Cardiac fibroblast (primary cell): ENCODE measurements around the gene SIAH2.

Experiments used
- DNase-seq, 2 donors: peaks; one replicate each; pipeline versions ENCODE4 v3.0.0 to v3.0.0-alpha.2; 2010; ENCODE audit warnings: low read depth in 2 of 2
- H3K4me3 ChIP-seq, 2 donors: replicated peaks in 1 of 2; 1 replicate in 1 of 2; 2 replicates in 1 of 2; pipeline ENCODE4 v1.5.1; 2011; ENCODE audit warnings: low read depth in 2 of 2, low read length in 2 of 2, mild to moderate bottlenecking in 2 of 2, moderate library complexity in 1 of 2
- TF ChIP-seq, protein P1 (sequence below): IDR thresholded peaks from one replicate; pipeline ENCODE4 v1.5.1; 2011; ENCODE audit warnings: low read depth, mild to moderate bottlenecking, low read length, inconsistent platforms

Gene SIAH2

GRCh38 chr3:150778793-150779401 is 15.9 kb upstream of the SIAH2 start:
- TF ChIP-seq, protein P1, sequence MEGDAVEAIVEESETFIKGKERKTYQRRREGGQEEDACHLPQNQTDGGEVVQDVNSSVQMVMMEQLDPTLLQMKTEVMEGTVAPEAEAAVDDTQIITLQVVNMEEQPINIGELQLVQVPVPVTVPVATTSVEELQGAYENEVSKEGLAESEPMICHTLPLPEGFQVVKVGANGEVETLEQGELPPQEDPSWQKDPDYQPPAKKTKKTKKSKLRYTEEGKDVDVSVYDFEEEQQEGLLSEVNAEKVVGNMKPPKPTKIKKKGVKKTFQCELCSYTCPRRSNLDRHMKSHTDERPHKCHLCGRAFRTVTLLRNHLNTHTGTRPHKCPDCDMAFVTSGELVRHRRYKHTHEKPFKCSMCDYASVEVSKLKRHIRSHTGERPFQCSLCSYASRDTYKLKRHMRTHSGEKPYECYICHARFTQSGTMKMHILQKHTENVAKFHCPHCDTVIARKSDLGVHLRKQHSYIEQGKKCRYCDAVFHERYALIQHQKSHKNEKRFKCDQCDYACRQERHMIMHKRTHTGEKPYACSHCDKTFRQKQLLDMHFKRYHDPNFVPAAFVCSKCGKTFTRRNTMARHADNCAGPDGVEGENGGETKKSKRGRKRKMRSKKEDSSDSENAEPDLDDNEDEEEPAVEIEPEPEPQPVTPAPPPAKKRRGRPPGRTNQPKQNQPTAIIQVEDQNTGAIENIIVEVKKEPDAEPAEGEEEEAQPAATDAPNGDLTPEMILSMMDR: no peak
- H3K4me3 ChIP-seq: no peak overlapping the region
- no peak for DNase-seq

DNA sequence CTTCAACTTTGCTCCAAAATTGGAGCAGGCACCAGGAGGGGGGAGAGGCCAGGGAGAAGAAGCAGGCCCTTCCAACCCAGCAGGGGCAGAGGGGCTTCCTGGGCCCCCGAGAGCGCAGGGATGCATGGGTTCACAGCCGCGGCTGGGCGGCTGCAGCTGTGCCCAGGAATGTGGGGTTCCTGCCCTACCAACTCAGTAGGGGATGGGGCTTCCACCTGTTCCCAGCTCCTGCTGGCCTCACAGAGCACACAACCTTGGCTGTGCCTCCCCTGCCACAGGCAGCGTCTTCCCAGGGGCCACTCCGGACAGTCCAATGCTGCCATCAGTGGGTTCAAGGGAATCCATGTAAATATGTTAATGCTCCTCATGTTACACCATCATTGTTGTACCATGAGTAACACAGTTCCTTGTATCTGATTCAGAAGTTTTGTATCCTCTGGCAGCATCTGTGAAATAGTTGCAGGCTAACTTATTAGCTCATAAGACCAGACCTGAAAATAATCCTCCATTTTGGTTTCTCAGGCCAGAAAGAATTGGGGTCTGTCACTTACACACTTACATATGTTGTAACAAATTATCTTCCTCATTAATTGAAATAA is 12.1 kb upstream of the SIAH2 start:
- DNase-seq: peak in 1 of 2 donors; percentile 85
- TF ChIP-seq, protein P1: no peak
- no peak overlapping the region for H3K4me3 ChIP-seq

DNA sequence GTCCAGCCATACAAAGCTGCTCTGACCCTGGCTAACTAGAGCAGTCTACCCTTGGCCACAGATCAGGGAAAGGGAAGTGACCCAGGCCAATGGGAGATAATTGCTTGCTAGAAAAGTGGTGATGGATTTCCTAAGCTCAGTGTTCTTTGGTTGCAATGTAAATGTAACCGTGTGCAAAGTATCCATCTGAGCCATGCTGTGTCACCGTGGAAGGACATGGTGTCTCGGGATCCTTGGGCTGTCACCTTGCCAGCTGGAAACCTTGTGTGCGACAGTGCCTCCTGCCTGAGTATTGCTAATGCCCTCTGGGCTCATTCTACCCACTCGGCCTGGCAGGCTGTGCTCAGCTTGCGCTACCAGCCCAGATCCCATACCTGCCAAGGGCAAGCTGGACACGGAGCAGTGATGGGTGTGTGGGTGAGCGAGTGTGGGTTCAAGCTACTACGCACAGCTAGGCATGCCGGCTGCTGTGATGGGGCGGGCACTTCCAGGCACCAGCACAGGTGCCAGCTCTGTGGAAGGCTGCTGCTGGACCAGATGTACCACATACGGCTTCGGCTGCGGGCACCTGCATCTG is 10.7 kb upstream of the SIAH2 start:
- no peak for DNase-seq
- TF ChIP-seq, protein P1: no peak
- no peak overlapping the region for H3K4me3 ChIP-seq

DNA sequence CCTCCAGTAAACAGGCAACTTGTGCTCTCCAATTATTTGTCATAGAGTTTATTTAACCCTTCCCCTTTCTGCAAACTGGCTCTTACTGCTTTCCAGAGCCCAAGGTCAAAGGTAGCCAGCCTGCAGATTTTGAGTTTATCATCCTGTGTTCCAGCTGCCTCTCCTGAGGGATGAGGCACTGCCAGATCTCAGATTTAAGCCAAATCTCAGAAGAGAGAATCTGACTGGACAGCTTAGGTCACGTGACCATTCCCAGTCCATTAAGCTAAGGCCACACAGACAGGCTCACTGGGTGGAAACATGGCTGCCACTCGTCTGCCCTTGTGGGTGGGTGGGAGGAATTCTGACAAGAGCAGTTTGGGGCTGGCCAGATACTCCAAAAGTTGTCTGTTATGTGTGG is 8.6 kb upstream of the SIAH2 start:
- DNase-seq: no peak
- no peak overlapping the region for H3K4me3 ChIP-seq
- TF ChIP-seq, protein P1: no peak

GRCh38 chr3:150770681-150771080 is 7.7 kb upstream of the SIAH2 start:
- TF ChIP-seq, protein P1: no peak
- DNase-seq: no peak

DNA sequence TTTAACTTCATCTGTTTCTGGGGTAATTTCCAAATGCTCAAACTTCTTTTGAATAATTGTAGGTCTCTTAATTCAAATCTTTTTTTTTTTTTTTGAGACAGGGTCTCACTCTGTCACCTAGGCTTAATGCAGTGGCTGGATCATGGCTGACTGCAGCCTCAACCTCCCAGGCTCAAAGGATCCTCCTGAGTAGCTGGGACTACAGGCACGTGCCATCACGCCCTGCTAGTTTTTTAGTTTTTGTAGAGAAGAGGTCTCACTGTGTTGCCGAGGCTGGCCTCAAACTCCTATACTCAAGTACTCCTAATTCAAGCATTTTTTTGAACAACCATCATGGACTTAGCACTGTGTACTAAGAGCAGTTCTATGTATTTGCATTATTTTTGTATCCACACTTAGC is 3.8 kb upstream of the SIAH2 start:
- H3K4me3 ChIP-seq: no peak overlapping the region
- no peak for DNase-seq
- TF ChIP-seq, protein P1: no peak

More at GRCh38 chr3:150770681-150771080, 7.7 kb upstream of the SIAH2 start:
- H3K4me3 ChIP-seq: no peak overlapping the region
